Posterior cingulate gyrus (tissue), 11 donors: Measurements from ENCODE around the gene KCNMB1.

Experiments used
- DNase-seq, 10 donors: peaks; one replicate each; pipeline versions ENCODE4 v3.0.0 to v3.0.0-alpha.2; 2020 to 2021; ENCODE audit warnings: mixed read lengths in 3 of 10
- intact Hi-C: fragments of 100-400 bp; cut with DNase I; formaldehyde crosslinking; loops from one replicate; pipeline ENCODE4 v1.15.1; 2023

KCNMB1 gene

DNA sequence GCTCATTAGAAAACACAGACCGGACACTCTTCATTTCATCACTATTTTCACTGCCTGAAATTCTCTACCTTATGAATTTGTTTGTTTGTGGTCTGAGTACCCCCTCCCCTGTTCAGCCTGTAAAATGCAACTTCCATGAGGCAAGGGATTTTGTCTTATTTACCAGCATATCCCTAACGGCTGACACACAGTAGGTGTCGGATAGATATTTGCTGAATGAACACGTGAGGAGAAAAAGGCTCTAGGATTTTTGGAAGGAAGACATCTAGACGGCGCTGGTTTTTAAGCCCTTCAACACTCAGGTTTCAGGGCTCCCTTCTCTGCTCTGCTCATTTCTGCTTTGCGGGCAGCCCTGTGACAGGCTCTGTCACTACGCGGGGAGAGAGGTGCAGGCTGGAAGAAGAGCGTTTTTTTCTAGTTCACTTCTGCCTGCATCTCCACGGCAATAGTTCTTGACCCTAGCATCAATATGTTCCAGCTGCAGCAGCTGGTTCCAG is 41.0 kb downstream of the KCNMB1 start:
- DNase-seq, result no peak
- intact Hi-C loops, result loop anchor here (2.0 to 5.0 kb wide), 2 partner anchors 81 to 121 kb away; no protein-coding TSS in a partner anchor

GRCh38 chr5:170347022-170347567 is 42.1 kb downstream of the KCNMB1 start:
- intact Hi-C loops, result loop anchor here (5.0 kb wide), 1 partner anchor 80 kb away; no protein-coding TSS in a partner anchor
- no peak for DNase-seq

GRCh38 chr5:170345971-170346370 is 43.2 kb downstream of the KCNMB1 start:
- DNase-seq, result no peak
- intact Hi-C loops, result loop anchor here (5.0 kb wide), 1 partner anchor 79 kb away; no protein-coding TSS in a partner anchor

DNA sequence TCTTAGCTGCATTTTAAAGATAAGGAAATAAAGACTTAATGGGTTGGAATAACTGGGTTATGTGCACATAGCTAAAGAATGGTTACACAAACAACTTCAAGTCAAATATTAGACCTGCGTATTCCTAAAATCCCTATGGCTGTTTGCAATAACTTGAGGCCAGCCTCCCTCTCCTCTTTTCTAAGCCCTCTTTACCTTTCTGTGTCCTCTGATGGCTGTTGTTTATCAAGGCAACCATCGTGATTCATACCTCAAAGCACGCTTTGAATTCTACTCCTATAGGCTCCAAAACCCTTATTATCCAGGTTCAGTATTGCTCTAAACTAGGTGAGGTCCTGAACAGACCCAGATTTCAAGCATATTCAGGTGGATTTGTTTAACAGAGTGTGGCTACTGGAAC is 46.0 kb downstream of the KCNMB1 start:
- intact Hi-C loops, result no loop called here
- DNase-seq, result no peak

GRCh38 chr5:170342153-170342725 is 46.9 kb downstream of the KCNMB1 start:
- no peak for DNase-seq
- intact Hi-C loops, result no loop called here

- DNase-seq, result no peak
- intact Hi-C loops, result no loop called here
Measured at GRCh38 chr5:170341545-170341944, 47.6 kb downstream of the KCNMB1 start.

GRCh38 chr5:170339780-170340167 is 49.4 kb downstream of the KCNMB1 start:
- intact Hi-C loops, result no loop called here

GRCh38 chr5:170338933-170339779 is 50.0 kb downstream of the KCNMB1 start:
- intact Hi-C loops, result no loop called here
- DNase-seq, result no peak

More at GRCh38 chr5:170339780-170340167, 49.4 kb downstream of the KCNMB1 start:
- DNase-seq, result no peak

DNA sequence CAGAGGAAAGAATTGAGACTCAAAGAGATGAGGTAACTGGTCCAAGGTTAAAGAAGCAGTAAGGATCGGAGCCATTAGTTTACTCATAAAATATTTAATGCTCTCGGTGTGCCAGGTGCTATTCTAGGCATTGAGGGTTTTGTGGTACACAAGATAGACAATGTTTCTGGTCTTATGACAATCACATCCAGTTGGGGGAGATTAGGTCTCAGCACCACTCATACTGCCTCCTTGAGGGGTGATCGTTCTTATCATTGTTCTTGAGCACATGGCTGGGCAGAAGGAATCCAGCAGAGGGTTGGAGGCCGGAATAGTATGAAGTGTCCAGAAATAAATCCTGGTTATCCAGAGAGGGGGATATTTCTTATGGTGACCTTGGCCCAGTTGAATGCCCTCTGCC is 50.9 kb downstream of the KCNMB1 start:
- DNase-seq, result no peak
- intact Hi-C loops, result no loop called here

DNA sequence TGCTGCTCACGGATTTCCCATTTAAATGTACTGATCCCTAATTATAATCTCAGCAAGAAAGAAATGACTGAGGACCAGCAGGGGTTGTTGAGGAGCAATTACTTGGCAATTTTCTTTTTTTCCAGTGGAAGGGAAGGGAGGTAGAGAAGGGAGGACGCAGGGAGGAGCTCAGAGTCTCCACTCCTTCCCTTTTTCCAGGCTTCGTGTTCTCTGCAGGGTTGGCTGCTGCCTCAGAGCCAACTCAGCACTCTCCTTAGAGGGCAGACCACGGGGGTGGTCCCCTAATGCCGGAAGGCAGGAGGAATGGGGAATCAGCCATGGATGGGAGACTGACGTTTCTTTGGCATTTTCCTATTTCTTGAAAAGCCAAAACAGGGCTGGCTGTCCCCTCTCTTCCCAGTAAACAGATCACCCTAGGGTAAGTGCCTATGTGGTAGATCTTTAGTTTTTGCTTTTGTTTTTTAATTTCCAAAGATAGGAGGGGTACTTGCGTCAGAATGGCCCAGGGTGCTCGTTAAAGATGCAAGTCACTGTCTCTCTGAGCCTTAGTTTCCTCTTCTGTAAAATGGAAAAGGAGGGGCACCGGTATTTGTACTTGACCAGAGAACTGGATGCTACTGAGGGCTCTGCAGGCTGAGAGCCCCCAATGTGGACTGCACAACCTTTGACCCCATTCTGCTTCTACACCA is 52.0 kb downstream of the KCNMB1 start:
- intact Hi-C loops, result no loop called here
- no peak for DNase-seq

GRCh38 chr5:170336065-170336464 is 53.1 kb downstream of the KCNMB1 start:
- intact Hi-C loops, result no loop called here
- DNase-seq, result no peak

GRCh38 chr5:170334626-170335025 is 54.5 kb downstream of the KCNMB1 start:
- no peak for DNase-seq
- intact Hi-C loops, result no loop called here

GRCh38 chr5:170333161-170333910 is 55.8 kb downstream of the KCNMB1 start:
- intact Hi-C loops, result no loop called here

DNA sequence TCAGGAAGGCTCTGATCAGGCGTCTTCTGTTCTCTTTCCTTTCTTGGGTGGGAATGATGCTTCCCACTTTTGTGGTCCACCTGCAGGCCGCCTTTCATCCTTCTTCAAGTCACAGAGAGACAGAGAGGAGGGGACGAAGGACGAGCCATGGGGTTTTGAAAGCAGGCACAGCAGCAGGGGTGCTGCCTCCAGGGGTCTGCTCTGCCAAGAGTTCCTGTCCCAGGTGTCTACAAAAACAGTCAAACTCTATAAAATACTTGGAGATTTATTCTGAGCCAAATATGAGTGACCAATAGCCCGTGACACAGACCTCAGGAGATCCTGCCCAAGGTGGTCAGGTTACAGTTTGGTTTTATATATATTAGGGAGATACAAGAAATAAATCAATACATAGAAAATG is 57.1 kb downstream of the KCNMB1 start:
- intact Hi-C loops, result no loop called here
- DNase-seq, result no peak

More at GRCh38 chr5:170333161-170333910, 55.8 kb downstream of the KCNMB1 start:
- DNase-seq, result no peak

- intact Hi-C loops, result no loop called here
- DNase-seq, result no peak
Measured at GRCh38 chr5:170330568-170331054, 58.6 kb downstream of the KCNMB1 start.

- intact Hi-C loops, result no loop called here
- no peak for DNase-seq
Measured at GRCh38 chr5:170329524-170329923, 59.6 kb downstream of the KCNMB1 start.

- DNase-seq, result no peak
- intact Hi-C loops, result no loop called here
Measured at GRCh38 chr5:170327829-170328228, 61.3 kb downstream of the KCNMB1 start.

GRCh38 chr5:170327168-170327567 is 62.0 kb downstream of the KCNMB1 start:
- DNase-seq, result no peak
- intact Hi-C loops, result no loop called here
